Transverse colon (tissue), 4 donors: ENCODE measurements around the gene TCHP.

Experiments used
- CTCF ChIP-seq, 5 experiments: fragments of 200-600 bp in 3 of 5; fragments of 450-650 bp in 2 of 5; sonication (generic) in 3 of 5; IDR thresholded peaks; 1 replicate in 2 of 5; 2 replicates in 3 of 5; pipeline ENCODE4 v1.5.1; 2016 to 2017; ENCODE audit warnings: antibody characterized with exemption in 5 of 5, inconsistent platforms in 3 of 5, mild to moderate bottlenecking in 2 of 5, moderate library complexity in 1 of 5
- POLR2A ChIP-seq: fragments of 450-650 bp; IDR thresholded peaks from one replicate; pipeline ENCODE4 v1.6.1; 2016; ENCODE audit warnings: antibody characterized with exemption, mild to moderate bottlenecking, moderate library complexity
- POLR2AphosphoS5 ChIP-seq, 3 donors: sonication (generic); formaldehyde crosslinking; IDR thresholded peaks; one replicate each; pipeline ENCODE4 v1.6.1; 2016; ENCODE audit warnings: antibody characterized with exemption in 3 of 3

GRCh38 chr12:109890620-109891170 is 9.4 kb upstream of the TCHP start:
- no peak for TF ChIP-seq CTCF (IDR thresholded peaks at IDR 0.05)
- TF ChIP-seq POLR2A, result no peak
- no peak for TF ChIP-seq POLR2AphosphoS5 (IDR thresholded peaks at IDR 0.05)
